T-cell (primary cell): ENCODE results near the gene COL23A1. TPM values are rescaled to one million over a fixed set of nuclear protein-coding genes. Genes with fewer than 3 reads are reported as not detected.

ENCODE experiments used
- ATAC-seq, 4 experiments: fragments of 200-7000 bp in 3 of 4; fragments of 150-1000 bp in 1 of 4; cut with Tn5 transposase; replicated peaks in 1 of 4; 1 replicate in 3 of 4; 2 replicates in 1 of 4; pipeline ENCODE4 v1.10.0; 2021; ENCODE audit warnings: moderate library complexity in 3 of 4, mild to moderate bottlenecking in 2 of 4, moderate number of reproducible peaks in 1 of 4
- CTCF ChIA-PET, 2 donors: fragments of 300-600 bp; sonication (Branson Sonifier 250); formaldehyde crosslinking; loops; one replicate each; lab custom pipeline; 2022; ENCODE audit warnings: antibody characterized with exemption in 2 of 2; lab: Charles Lee
- POLR2A ChIA-PET, 2 donors: fragments of 300-600 bp; sonication (Branson Sonifier 250); formaldehyde crosslinking; loops; one replicate each; lab custom pipeline; 2022; ENCODE audit warnings: antibody characterized with exemption in 2 of 2; lab: Charles Lee
- DNase-seq, 35 experiments: peaks; one replicate each; pipeline versions ENCODE4 v3.0.0 to v3.0.0-alpha.2; 2013 to 2023
- H3K27ac ChIP-seq: one replicate; pipeline ENCODE4 v1.5.1; 2013; ENCODE audit warnings: low read length
- H3K27me3 ChIP-seq, 2 experiments: replicated peaks in 1 of 2; 1 replicate in 1 of 2; 2 replicates in 1 of 2; pipeline versions ENCODE4 v1.6.1 to v1.7.0; 2013; ENCODE audit warnings: low read length in 1 of 2, mixed read lengths in 1 of 2; ENCODE audit not compliant: control insufficient read depth in 2 of 2, insufficient read depth in 2 of 2; ENCODE audit errors: extremely low read depth in 1 of 2
- H3K36me3 ChIP-seq, 2 donors: 1 replicate in 1 of 2; 2 replicates in 1 of 2; pipeline versions ENCODE4 v1.6.1 to v1.7.0; 2013; ENCODE audit warnings: low read length in 1 of 2; ENCODE audit not compliant: control insufficient read depth in 2 of 2, insufficient read depth in 1 of 2; ENCODE audit errors: extremely low read depth in 1 of 2
- H3K4me1 ChIP-seq, 2 experiments: 1 replicate in 1 of 2; 2 replicates in 1 of 2; pipeline versions ENCODE4 v1.6.1 to v1.7.0; 2013; ENCODE audit warnings: low read length in 2 of 2, mixed read lengths in 1 of 2; ENCODE audit not compliant: insufficient read depth in 2 of 2, control insufficient read depth in 1 of 2; ENCODE audit errors: extremely low read depth in 1 of 2
- H3K4me3 ChIP-seq, 2 donors: 1 replicate in 1 of 2; 2 replicates in 1 of 2; pipeline versions ENCODE4 v1.5.1 to v1.7.0; 2013; ENCODE audit warnings: mild to moderate bottlenecking in 2 of 2, low read length in 1 of 2, moderate library complexity in 1 of 2; ENCODE audit not compliant: control insufficient read depth in 1 of 2; ENCODE audit errors: extremely low read depth in 1 of 2
- H3K9me3 ChIP-seq: 2 replicates; pipeline ENCODE4 v1.7.0; 2013
- H3K27ac Mint-ChIP-seq, 2 donors: one replicate each; pipeline ENCODE4 v1.8.0; 2020 to 2021; ENCODE audit warnings: mild to moderate bottlenecking in 2 of 2, mixed read lengths in 2 of 2
- H3K27me3 Mint-ChIP-seq, 2 donors: one replicate each; pipeline ENCODE4 v1.8.0; 2021 to 2022; ENCODE audit warnings: mixed read lengths in 2 of 2
- H3K36me3 Mint-ChIP-seq: one replicate; pipeline ENCODE4 v1.8.0; 2021; ENCODE audit warnings: mixed read lengths
- H3K4me1 Mint-ChIP-seq, 3 donors: one replicate each; pipeline ENCODE4 v1.8.0; 2020 to 2022; ENCODE audit warnings: mixed read lengths in 3 of 3, mild to moderate bottlenecking in 1 of 3
- H3K4me3 Mint-ChIP-seq, 3 donors: one replicate each; pipeline ENCODE4 v1.8.0; 2020 to 2022; ENCODE audit warnings: mild to moderate bottlenecking in 3 of 3, mixed read lengths in 3 of 3, moderate library complexity in 3 of 3
- H3K9me3 Mint-ChIP-seq, 3 donors: one replicate each; pipeline ENCODE4 v1.8.0; 2020 to 2022; ENCODE audit warnings: mixed read lengths in 3 of 3
- WGBS: methylation state at CpG from one replicate; pipeline ENCODE4 v1.1.5; 2013; ENCODE audit warnings: missing lambda C conversion rate; ENCODE audit not compliant: insufficient coverage; 5-methylcytosine and 5-hydroxymethylcytosine counted together
- total RNA-seq, 35 experiments: library from RNA in 6 of 35; stranded (reverse) in 6 of 35; fragments of 120-200 nt in 1 of 35; gene quantifications; one replicate each; pipeline versions ENCODE4 v1.2.1 to v1.2.4 and lab custom pipeline; 2013 to 2026

COL23A1 gene
- total RNA-seq, 5 donors from 2014 or later (not counting 1 experiment from before 2014, with no cell fraction given), result 0.07 to 0.13 TPM; not detected in 3

- H3K27ac Mint-ChIP-seq, result no peak overlapping the region
- no peaks in the 10 kb centered on the region for H3K36me3 Mint-ChIP-seq
- peaks cover 0 to 4% (median 0%) of the 10 kb centered on the region in 3 donors for H3K9me3 Mint-ChIP-seq
- WGBS, result 58% methylated on average over 2 of the region's 7 CpGs
- H3K4me3 Mint-ChIP-seq, result no peak overlapping the region
- Histone ChIP-seq H3K27ac (no peak overlapping the region), H3K9me3 (no peaks in the 10 kb centered on the region), H3K27me3 (peaks cover 0 to 46% of the 10 kb centered on the region in 2 experiments), H3K4me3 (no peak overlapping the region), H3K36me3 (no peaks in the 10 kb centered on the region), H3K4me1 (no peaks in the 10 kb centered on the region)
- ATAC-seq (no peak), DNase-seq (no peak)
- POLR2A ChIA-PET, result no interaction called here
- H3K4me1 Mint-ChIP-seq, result no peaks in the 10 kb centered on the region
- CTCF ChIA-PET, result no interaction called here
- peaks cover 5 to 10% of the 10 kb centered on the region in 2 donors for H3K27me3 Mint-ChIP-seq
Observed at GRCh38 chr5:178433273-178433775, 156.9 kb downstream of the COL23A1 start.

GRCh38 chr5:178432421-178433272 is 157.5 kb downstream of the COL23A1 start:
- Mint-ChIP-seq H3K36me3 (no peaks in the 10 kb centered on the region), H3K27me3 (peaks cover 5 to 10% of the 10 kb centered on the region in 2 donors), H3K4me3 (no peak overlapping the region), H3K4me1 (no peaks in the 10 kb centered on the region), H3K27ac (no peak overlapping the region), H3K9me3 (peaks cover 0 to 4% (median 0%) of the 10 kb centered on the region in 3 donors)
- POLR2A ChIA-PET, result no interaction called here
- Histone ChIP-seq H3K27me3 (peaks cover 0 to 43% of the 10 kb centered on the region in 2 experiments), H3K27ac (no peak overlapping the region), H3K36me3 (no peaks in the 10 kb centered on the region), H3K9me3 (no peaks in the 10 kb centered on the region), H3K4me1 (no peaks in the 10 kb centered on the region), H3K4me3 (no peak overlapping the region)
- WGBS, result 39% methylated on average over 7 of the region's 12 CpGs
- DNase-seq, result no peak
- CTCF ChIA-PET, result no interaction called here
- ATAC-seq, result no peak

GRCh38 chr5:178431782-178432165 is 158.4 kb downstream of the COL23A1 start:
- Mint-ChIP-seq H3K4me1 (no peaks in the 10 kb centered on the region), H3K4me3 (no peak overlapping the region), H3K27ac (no peak overlapping the region), H3K27me3 (peaks cover 5 to 10% of the 10 kb centered on the region in 2 donors), H3K9me3 (peaks cover 0 to 4% (median 0%) of the 10 kb centered on the region in 3 donors), H3K36me3 (no peaks in the 10 kb centered on the region)
- ChIA-PET CTCF (no interaction called here), POLR2A (no interaction called here)
- Histone ChIP-seq H3K27ac (no peak overlapping the region), H3K27me3 (peaks cover 0 to 36% of the 10 kb centered on the region in 2 experiments), H3K36me3 (no peaks in the 10 kb centered on the region), H3K4me1 (no peaks in the 10 kb centered on the region), H3K4me3 (no peak overlapping the region), H3K9me3 (no peaks in the 10 kb centered on the region)
- ATAC-seq (no peak), DNase-seq (no peak)
- WGBS, result 83% methylated on average over 2 of the region's 5 CpGs

DNA sequence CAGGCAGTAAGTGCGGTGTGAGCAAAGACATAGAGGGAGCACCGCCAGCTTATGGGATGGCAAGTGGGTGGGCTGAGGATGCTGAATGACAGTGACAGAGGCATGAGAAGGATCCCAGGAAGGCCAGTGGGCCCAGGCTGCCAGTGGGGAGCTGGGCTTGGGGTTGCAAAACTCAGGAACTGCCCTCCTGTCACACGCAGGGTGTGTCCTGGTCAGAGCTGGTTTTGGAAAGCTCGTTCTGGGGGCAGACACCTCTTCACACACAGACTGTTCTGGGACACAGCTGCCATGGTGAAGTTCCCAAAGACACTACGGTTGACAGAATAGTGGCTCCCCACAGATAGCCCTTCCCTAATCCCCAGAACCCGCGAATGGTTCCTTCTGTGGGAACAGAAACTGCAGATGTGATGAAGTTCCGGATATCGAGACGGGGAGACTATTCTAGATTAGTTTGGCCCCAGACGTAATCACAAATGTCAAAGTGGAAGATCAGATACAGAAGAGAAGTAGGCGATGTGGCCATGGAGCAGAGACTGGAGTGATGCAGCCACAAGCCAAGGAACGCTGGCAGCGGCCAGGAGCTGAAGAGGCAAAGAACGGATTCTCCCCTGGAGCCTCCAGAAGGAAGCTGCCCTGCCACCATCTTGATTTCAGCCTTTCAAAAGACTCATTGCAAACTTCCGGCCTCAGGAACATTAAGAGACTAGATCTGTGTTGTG is 159.0 kb downstream of the COL23A1 start:
- ChIA-PET CTCF (no interaction called here), POLR2A (no interaction called here)
- Histone ChIP-seq H3K27ac (no peak overlapping the region), H3K36me3 (no peaks in the 10 kb centered on the region), H3K27me3 (peaks cover 0 to 36% of the 10 kb centered on the region in 2 experiments), H3K4me1 (no peaks in the 10 kb centered on the region), H3K9me3 (no peaks in the 10 kb centered on the region), H3K4me3 (no peak overlapping the region)
- DNase-seq (no peak), ATAC-seq (no peak)
- Mint-ChIP-seq H3K4me3 (no peak overlapping the region), H3K36me3 (no peaks in the 10 kb centered on the region), H3K27me3 (peaks cover 5 to 10% of the 10 kb centered on the region in 2 donors), H3K4me1 (no peaks in the 10 kb centered on the region), H3K27ac (no peak overlapping the region), H3K9me3 (peaks cover 0 to 4% (median 0%) of the 10 kb centered on the region in 3 donors)
- 87% methylated on average over 13 of the region's 16 CpGs for WGBS

DNA sequence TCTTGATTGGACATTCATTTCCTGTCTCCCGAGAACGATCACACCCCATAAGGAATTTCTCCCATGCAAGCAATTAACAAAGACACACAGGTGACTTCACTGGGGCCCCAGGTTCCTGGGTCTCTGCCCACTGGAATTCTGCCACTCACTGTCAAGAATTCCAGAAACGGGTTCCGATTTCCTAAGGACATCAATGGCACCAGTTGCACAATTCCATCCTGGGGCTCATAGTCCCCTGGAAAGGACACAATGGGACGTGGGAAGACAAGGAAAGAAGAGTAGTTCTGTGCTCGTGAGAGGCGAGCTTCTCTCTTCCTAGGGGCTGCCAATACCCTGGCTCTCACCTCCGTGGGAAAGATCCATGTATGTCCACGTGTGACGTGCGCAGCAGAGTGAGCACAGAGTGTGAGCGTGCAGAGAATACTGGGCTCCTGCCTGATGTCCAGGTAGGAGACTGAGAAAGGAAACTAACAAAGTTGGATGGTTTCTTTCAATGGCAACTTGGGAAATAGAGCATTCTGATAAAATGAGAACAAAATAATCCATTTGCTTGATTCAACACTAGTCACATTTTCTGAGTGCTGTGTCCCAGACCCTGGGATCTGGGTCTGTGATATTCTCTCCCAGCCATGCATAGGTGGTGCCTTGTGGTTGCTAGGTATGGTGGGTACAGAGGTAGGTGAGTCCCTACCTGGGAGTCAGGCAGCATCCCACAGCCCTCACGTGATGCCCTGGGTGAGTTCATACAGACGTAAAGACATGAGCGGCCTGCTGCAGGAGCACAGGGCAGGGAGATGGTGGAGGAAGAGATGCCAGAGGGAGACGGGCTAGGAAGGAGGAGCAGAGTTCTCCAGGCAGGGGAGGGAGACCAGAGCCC is 159.8 kb downstream of the COL23A1 start:
- Histone ChIP-seq H3K9me3 (no peaks in the 10 kb centered on the region), H3K27ac (no peak overlapping the region), H3K4me3 (no peak overlapping the region), H3K4me1 (no peaks in the 10 kb centered on the region), H3K27me3 (peaks cover 0 to 33% of the 10 kb centered on the region in 2 experiments), H3K36me3 (no peaks in the 10 kb centered on the region)
- Mint-ChIP-seq H3K4me1 (no peaks in the 10 kb centered on the region), H3K27me3 (peaks cover 0 to 3% of the 10 kb centered on the region in 2 donors), H3K9me3 (peaks cover 0 to 4% (median 0%) of the 10 kb centered on the region in 3 donors), H3K27ac (no peak overlapping the region), H3K4me3 (no peak overlapping the region), H3K36me3 (no peaks in the 10 kb centered on the region)
- ChIA-PET CTCF (no interaction called here), POLR2A (no interaction called here)
- no peak for DNase-seq
- ATAC-seq, result no peak
- WGBS, result 78% methylated on average over 11 of the region's 16 CpGs
